OCI-LY1 (cell line): ENCODE measurements around the gene SEPTIN5.

ENCODE experiments used
- CTCF ChIP-seq: fragments of 200-600 bp; sonication (generic), shearing (Covaris generic); IDR thresholded peaks from 2 replicates; pipeline ENCODE4 v1.5.1; 2017; ENCODE audit warnings: mild to moderate bottlenecking, antibody characterized with exemption, low read length, moderate library complexity, mixed read lengths
- EZH2 ChIP-seq: fragments of 200-600 bp; sonication (generic), shearing (Covaris generic); IDR thresholded peaks from 2 replicates; pipeline ENCODE4 v1.8.0; 2017; ENCODE audit warnings: borderline replicate concordance, mixed run types, mild to moderate bottlenecking, antibody characterized with exemption, low read length, moderate library complexity, mixed read lengths

DNA sequence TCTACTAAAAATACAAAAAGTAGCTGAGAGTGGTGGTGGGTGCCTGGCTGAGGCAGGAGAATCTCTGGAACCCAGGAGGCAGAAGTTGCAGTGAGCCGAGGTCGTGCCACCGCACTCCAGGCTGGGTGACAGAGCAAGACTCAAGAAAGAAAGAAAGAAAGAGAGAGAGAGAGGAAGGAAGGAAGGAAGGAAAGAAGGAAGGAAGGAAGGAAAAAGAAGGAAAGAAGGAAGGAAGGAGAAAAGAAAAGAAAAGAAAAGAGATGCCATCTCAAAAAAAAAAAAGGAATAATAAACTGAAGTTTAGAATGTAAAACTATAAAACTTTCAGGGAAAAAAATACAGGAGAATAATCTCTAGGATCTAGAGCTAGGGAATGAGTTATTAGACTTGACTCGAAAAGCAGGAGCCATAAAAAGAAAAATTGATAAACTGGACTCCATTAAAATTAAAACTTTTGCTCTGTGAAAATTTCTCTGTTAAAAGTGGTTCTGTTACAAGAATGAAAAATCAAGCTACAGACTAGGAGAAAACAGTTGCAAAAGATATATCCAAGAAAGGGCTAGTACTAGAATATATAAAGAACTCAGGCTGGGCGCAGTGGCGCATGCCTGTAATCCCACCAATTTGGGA is 13.4 kb upstream of the SEPTIN5 start:
- TF ChIP-seq EZH2 (no peak), CTCF (no peak)
